HG03108 (cell line): ENCODE data around the gene CCT8.

ENCODE experiments used
- ATAC-seq: cut with Tn5 transposase; IDR thresholded peaks from one replicate; pipeline ENCODE4 v1.9.1; 2021; ENCODE audit warnings: moderate library complexity; ENCODE audit not compliant: unreplicated experiment

Gene CCT8, protein sequence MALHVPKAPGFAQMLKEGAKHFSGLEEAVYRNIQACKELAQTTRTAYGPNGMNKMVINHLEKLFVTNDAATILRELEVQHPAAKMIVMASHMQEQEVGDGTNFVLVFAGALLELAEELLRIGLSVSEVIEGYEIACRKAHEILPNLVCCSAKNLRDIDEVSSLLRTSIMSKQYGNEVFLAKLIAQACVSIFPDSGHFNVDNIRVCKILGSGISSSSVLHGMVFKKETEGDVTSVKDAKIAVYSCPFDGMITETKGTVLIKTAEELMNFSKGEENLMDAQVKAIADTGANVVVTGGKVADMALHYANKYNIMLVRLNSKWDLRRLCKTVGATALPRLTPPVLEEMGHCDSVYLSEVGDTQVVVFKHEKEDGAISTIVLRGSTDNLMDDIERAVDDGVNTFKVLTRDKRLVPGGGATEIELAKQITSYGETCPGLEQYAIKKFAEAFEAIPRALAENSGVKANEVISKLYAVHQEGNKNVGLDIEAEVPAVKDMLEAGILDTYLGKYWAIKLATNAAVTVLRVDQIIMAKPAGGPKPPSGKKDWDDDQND

DNA sequence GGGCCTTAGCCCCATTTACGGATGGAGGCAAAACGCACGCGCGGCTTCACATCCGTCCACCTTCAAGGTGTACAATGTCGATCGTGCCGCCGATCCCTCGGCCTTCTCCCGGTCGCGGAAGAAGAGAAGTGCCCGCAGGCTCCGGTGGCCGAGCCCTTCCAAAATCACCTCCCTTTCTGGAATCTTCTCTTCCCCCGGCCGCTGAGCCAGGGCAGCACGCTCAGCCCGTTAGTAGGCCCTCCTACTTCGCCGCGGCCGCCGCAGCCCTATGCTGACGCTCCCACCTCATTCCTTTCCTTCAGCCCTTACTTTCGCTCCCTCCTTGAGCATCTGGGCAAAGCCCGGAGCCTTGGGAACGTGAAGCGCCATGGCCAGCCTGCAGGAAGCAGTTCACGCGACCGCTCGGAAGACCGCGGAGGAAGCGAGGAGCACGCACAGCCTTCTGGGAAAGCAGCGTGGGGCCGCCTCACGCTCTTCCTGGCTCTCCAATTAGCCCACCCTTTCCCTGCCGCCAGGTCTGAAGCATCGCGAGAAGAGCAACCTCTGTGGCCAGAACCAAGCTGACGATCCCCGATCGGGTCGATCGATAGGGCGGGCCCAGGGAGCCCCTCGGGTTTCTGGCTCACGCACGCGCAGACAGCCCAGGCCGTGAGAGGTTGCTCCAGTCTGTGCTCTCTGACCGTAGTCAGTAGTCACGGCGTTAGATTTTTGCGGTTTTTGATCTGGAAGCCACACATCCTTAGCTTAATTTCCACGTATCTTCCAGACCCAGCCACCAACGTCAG, at the start of gene CCT8:
TSS of gene CCT8 (minus strand) at position 427 of the 785 bp plus-strand sequence. CDS start at position 369, 58 bp downstream.
- peak; percentile 91 for ATAC-seq

- ATAC-seq = peak; percentile 57
Measured at GRCh38 chr21:29121759-29122158, 48.3 kb upstream of the CCT8 start.

- no peak for ATAC-seq
Measured at GRCh38 chr21:29117372-29117955, 44.0 kb upstream of the CCT8 start.

DNA sequence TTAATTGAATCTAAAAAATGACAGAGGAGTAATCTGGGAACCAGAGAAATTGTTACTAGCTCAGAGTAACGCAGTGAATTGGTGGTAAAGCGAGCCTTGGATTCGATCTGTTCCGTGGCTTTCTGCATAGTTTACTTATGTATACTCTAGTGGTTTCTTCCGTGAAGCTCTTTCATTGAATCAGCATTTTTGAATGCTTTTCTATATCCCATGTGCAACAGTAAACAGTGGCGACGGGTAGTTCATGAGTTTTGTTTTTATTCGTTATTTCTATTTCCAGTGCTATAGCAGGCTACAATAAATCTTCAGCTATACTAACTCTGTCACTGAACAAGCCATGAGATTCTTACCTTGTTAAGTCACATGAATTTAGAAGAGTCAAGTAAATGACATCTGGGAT, 42.5 kb upstream of the CCT8 start:
- ATAC-seq = no peak

DNA sequence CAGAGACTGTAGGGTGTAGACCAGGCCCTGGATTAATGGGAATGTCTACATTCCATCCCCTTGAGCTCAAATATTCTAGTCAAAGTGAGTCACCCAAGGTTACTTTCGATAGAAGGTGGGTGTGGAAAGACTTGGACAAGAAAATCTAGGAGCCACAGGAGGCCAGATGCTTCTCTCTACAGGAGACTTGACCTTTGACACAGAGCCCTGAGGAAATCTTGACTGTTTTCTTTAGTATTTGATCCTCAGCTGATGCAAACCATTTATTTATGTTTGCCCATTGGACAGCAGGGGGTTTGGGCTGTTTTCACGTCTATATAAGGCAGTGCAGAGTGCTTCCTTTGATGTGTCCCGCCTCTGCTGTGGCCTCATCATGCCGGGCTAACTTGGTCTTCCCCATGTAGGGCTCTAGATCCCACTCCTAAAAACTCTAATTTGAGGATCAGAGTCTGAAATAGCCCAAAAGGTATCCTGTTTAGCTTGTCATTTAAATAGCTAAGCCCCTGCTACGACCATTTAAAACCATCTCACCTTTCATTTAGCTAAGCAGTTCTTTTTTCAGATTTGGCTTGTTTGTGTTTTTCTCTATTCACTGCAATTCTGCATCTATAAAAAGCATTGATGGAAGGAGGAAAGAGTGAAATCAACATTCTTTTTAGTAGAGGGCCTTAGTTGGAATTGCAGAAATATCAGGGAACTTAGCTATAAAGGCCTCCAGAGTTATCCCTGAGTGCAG, 41.5 kb upstream of the CCT8 start:
- ATAC-seq = no peak

DNA sequence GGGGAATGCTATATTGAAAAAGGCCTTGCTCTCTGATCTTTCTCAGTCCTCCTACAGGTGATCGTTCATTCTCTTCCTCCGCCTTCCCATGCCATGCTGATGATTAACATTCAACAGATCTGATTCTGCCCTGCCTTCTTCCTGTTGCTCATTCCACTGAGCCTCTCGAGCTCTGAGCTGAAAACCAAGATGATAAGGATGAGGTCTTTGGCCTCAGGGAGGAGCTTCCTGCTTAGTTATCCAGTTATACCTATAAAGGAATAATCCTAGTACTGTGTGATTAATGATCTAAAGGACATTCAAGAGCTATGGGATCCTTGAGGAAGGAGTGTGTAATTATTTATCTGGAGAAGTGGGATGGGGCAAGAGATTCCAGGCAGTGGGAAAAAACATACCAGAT, 31.8 kb upstream of the CCT8 start:
- ATAC-seq = no peak

- peak; percentile 56 for ATAC-seq
Measured at GRCh38 chr21:29104239-29104708, 30.8 kb upstream of the CCT8 start.

- no peak for ATAC-seq
Measured at GRCh38 chr21:29102791-29103257, 29.4 kb upstream of the CCT8 start.

GRCh38 chr21:29098156-29098555, 24.7 kb upstream of the CCT8 start:
- no peak for ATAC-seq

GRCh38 chr21:29096218-29097015, 23.0 kb upstream of the CCT8 start:
- no peak for ATAC-seq

DNA sequence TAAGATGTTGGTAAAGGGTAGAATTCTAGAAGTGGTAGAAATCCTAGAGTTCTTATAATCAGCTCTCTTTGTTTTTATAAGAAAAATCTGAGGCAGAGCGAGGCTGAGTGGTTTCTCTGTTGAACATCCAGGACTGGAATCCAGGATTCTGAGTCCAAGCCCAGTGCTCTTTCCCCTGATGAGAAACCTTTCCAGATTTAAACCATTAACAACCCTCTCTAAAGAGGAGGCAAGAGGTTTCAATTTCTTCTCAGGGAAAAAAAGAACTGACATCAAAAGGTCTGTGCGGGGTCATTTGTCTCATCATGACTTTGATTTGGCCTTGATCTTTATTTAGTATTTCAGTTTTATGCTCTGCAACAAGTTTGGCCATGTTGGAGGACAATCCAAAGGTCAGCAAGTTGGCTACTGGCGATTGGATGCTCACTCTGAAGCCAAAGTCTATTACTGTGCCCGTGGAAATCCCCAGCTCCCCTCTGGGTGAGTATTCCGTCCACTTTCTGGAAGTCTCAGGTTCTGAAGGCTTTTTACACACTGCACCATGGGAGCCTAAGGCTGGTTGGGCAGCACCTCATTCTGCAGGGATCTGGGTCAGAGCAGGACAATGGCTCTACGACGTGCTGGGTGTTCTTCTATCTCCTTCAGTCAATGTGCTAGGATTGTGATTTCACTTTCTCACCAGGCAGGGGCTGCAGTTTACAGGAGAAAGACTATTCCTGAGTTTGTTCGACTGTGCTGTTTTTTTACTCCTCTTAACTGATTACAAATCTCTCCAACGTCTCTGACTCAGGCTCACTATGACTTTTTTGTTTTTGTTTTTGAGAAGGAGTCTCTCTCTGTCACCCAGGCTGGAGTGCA, 18.9 kb upstream of the CCT8 start:
- no peak for ATAC-seq

DNA sequence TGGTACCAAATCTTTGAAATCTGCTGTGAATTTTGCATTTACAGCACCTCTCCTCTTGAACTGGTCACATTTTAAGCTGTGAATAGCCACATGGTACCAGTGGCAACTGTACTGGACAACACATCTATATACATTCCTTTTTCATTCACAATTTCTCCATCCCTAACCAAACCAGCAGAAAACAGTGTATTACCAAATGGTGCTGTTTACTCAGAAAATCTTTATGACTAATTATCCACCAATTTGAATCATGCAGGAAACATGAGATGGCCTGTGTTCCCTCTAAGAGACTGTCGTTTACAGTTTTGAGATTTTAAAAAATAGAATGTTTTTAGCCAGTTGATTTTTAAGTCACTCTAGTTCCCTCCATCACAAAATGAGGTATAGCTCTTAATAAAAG, 17.6 kb upstream of the CCT8 start:
- no peak for ATAC-seq

GRCh38 chr21:29085106-29085752, 11.8 kb upstream of the CCT8 start:
- ATAC-seq = no peak

- ATAC-seq = no peak
Measured at GRCh38 chr21:29084372-29084771, 10.9 kb upstream of the CCT8 start.

GRCh38 chr21:29083306-29083705, 9.9 kb upstream of the CCT8 start:
- ATAC-seq = no peak

DNA sequence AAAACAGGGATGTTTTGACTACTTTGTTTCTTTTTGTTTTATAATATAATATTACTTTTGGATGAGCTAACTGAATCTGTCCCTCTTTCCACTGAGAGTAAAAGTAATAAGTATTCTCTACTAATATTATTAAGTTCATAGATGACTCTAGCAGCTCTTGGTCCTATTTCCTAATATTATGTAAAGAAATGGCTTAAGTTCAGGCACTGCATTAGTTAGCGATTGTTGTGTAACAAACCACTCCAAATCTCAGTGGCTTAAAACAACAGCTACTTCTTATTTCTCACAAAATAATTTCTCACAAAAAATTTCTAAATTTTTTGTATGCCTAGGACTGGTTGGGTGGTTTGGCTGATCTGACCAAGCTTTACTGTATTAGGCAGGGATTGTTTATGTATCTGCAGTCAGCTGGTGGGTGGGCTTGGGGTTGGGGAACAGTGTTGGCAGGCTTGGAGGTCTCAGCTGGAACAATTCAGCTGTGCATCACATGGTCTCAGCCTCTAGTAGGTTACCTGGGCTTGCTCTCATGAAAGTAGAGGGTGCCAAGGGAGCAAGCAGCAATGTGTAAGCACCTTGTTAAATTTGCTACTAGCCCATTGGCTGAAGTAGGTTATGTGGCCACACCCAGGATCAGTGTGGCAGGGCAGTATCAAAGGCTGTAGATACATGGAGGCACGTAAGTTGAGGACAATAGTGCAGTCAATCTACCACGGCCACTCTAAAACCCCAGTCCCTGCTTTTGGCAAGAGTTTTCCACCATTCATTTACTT, 8.8 kb upstream of the CCT8 start:
- ATAC-seq = no peak

DNA sequence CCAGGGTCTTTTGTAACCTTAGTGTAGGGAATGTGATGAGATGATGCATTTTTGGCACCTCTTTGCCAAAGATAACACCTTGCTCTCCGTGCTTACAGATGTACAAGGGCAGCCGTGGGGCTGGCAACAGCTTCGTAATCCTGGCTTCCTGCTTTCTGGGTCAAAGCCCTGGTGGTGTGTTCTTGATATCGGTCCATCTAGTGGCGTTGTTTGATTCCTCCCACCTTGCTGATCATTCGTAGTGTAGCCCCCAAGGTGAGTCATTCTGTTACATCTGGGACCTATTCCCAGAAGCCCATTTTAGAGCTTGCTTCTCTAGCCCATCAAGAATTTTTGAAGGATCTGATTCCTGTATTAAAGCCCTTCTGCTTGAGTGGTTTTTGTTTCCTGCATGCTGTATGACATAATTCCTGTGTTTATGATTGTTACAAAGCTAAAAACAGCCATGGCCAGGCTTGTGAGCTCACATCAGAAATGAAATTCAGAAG, 7.0 kb upstream of the CCT8 start:
- ATAC-seq = no peak
